SK-N-SH treated with all-trans-retinoic acid at 6 μM for 48 hours (cell line): ENCODE data around the gene ZNF85.

ENCODE experiments used
- ARNTL ChIP-seq: fragments of 450-650 bp; formaldehyde crosslinking; IDR thresholded peaks from 2 replicates; pipeline ENCODE4 v1.5.0; 2020; ENCODE audit warnings: low read depth, mild to moderate bottlenecking, moderate library complexity, borderline replicate concordance
- CREB5 ChIP-seq: fragments of 250-450 bp; sonication (Bioruptor Pico); IDR thresholded peaks from 2 replicates; pipeline ENCODE4 v1.5.1; 2020; ENCODE audit warnings: low read depth, mild to moderate bottlenecking, moderate library complexity
- CSDC2 ChIP-seq: fragments of 250-450 bp; sonication (Bioruptor Pico); IDR thresholded peaks from 2 replicates; pipeline ENCODE4 v1.5.0; 2020; ENCODE audit warnings: mild to moderate bottlenecking, moderate library complexity
- ISL1 ChIP-seq: fragments of 250-450 bp; sonication (Bioruptor Pico); IDR thresholded peaks from 2 replicates; pipeline ENCODE4 v2.1.2; 2022; ENCODE audit warnings: mild to moderate bottlenecking, moderate library complexity
- PPARA ChIP-seq: fragments of 250-450 bp; sonication (Bioruptor Pico); IDR thresholded peaks from 2 replicates; pipeline ENCODE4 v1.5.0; 2020; ENCODE audit warnings: mild to moderate bottlenecking, borderline replicate concordance
- SNAI2 ChIP-seq: fragments of 250-450 bp; sonication (Bioruptor Pico); IDR thresholded peaks from 2 replicates; pipeline ENCODE4 v1.5.0; 2020; ENCODE audit warnings: mild to moderate bottlenecking, moderate library complexity
- ZFP3 ChIP-seq: fragments of 250-450 bp; sonication (Bioruptor Pico); IDR thresholded peaks from 2 replicates; pipeline ENCODE4 v1.5.0; 2020; ENCODE audit warnings: mild to moderate bottlenecking, moderate library complexity
- ZFP30 ChIP-seq: fragments of 450-650 bp; formaldehyde crosslinking; IDR thresholded peaks from 2 replicates; pipeline ENCODE4 v1.5.0; 2022; ENCODE audit warnings: mild to moderate bottlenecking, moderate library complexity
- TF ChIP-seq, protein P1 (sequence below): fragments of 250-450 bp; sonication (Bioruptor Pico); IDR thresholded peaks from 2 replicates; pipeline ENCODE4 v1.8.0; 2020; ENCODE audit warnings: mild to moderate bottlenecking, moderate library complexity, borderline replicate concordance
- TF ChIP-seq, protein P2 (sequence below): fragments of 250-450 bp; sonication (Bioruptor Pico); IDR thresholded peaks from 2 replicates; pipeline ENCODE4 v1.5.1; 2021; ENCODE audit warnings: mild to moderate bottlenecking, moderate library complexity
- TF ChIP-seq, protein P3 (sequence below): fragments of 250-450 bp; sonication (Bioruptor Pico); IDR thresholded peaks from 2 replicates; pipeline ENCODE4 v1.8.0; 2021; ENCODE audit warnings: low read depth, mild to moderate bottlenecking, moderate library complexity, borderline replicate concordance
- TF ChIP-seq, protein P4 (sequence below): fragments of 250-450 bp; sonication (Bioruptor Pico); IDR thresholded peaks from 2 replicates; pipeline ENCODE4 v1.5.0; 2020; ENCODE audit warnings: mild to moderate bottlenecking, moderate library complexity

DNA sequence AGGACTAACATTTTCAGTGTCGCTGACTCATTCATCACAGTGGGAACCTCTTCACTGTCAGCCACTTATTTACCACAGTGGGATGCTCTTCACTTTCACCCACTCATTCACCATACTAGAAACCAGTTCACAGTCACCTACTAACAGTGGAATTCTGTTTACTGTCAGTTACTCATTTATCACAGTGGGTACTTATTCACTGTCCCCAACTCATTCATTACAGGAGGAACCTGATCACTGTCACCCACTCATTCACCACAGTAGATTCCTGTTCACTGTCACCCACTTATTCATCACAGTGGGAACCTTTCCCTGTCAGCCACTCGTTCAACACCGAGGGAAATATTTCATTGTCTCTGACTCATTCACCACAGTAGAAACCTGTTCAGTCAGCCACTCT, 10.1 kb upstream of the ZNF85 start:
- TF ChIP-seq ZFP3 (CRISPR knock-in tag) (no peak), ZFP30 (CRISPR knock-in tag) (no peak), ISL1 (CRISPR knock-in tag) (no peak), CREB5 (no peak), PPARA (CRISPR knock-in tag) (no peak), ARNTL (CRISPR knock-in tag) (no peak), CSDC2 (no peak), SNAI2 (CRISPR knock-in tag) (no peak)
- TF ChIP-seq, protein P1, sequence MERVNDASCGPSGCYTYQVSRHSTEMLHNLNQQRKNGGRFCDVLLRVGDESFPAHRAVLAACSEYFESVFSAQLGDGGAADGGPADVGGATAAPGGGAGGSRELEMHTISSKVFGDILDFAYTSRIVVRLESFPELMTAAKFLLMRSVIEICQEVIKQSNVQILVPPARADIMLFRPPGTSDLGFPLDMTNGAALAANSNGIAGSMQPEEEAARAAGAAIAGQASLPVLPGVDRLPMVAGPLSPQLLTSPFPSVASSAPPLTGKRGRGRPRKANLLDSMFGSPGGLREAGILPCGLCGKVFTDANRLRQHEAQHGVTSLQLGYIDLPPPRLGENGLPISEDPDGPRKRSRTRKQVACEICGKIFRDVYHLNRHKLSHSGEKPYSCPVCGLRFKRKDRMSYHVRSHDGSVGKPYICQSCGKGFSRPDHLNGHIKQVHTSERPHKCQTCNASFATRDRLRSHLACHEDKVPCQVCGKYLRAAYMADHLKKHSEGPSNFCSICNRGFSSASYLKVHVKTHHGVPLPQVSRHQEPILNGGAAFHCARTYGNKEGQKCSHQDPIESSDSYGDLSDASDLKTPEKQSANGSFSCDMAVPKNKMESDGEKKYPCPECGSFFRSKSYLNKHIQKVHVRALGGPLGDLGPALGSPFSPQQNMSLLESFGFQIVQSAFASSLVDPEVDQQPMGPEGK, result no peak
- TF ChIP-seq, protein P2, sequence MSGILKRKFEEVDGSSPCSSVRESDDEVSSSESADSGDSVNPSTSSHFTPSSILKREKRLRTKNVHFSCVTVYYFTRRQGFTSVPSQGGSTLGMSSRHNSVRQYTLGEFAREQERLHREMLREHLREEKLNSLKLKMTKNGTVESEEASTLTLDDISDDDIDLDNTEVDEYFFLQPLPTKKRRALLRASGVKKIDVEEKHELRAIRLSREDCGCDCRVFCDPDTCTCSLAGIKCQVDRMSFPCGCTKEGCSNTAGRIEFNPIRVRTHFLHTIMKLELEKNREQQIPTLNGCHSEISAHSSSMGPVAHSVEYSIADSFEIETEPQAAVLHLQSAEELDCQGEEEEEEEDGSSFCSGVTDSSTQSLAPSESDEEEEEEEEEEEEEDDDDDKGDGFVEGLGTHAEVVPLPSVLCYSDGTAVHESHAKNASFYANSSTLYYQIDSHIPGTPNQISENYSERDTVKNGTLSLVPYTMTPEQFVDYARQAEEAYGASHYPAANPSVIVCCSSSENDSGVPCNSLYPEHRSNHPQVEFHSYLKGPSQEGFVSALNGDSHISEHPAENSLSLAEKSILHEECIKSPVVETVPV (CRISPR knock-in tag), result no peak
- TF ChIP-seq, protein P3, sequence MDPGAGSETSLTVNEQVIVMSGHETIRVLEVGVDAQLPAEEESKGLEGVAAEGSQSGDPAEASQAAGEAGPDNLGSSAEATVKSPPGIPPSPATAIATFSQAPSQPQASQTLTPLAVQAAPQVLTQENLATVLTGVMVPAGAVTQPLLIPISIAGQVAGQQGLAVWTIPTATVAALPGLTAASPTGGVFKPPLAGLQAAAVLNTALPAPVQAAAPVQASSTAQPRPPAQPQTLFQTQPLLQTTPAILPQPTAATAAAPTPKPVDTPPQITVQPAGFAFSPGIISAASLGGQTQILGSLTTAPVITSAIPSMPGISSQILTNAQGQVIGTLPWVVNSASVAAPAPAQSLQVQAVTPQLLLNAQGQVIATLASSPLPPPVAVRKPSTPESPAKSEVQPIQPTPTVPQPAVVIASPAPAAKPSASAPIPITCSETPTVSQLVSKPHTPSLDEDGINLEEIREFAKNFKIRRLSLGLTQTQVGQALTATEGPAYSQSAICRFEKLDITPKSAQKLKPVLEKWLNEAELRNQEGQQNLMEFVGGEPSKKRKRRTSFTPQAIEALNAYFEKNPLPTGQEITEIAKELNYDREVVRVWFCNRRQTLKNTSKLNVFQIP (CRISPR knock-in tag), result no peak
- TF ChIP-seq, protein P4, sequence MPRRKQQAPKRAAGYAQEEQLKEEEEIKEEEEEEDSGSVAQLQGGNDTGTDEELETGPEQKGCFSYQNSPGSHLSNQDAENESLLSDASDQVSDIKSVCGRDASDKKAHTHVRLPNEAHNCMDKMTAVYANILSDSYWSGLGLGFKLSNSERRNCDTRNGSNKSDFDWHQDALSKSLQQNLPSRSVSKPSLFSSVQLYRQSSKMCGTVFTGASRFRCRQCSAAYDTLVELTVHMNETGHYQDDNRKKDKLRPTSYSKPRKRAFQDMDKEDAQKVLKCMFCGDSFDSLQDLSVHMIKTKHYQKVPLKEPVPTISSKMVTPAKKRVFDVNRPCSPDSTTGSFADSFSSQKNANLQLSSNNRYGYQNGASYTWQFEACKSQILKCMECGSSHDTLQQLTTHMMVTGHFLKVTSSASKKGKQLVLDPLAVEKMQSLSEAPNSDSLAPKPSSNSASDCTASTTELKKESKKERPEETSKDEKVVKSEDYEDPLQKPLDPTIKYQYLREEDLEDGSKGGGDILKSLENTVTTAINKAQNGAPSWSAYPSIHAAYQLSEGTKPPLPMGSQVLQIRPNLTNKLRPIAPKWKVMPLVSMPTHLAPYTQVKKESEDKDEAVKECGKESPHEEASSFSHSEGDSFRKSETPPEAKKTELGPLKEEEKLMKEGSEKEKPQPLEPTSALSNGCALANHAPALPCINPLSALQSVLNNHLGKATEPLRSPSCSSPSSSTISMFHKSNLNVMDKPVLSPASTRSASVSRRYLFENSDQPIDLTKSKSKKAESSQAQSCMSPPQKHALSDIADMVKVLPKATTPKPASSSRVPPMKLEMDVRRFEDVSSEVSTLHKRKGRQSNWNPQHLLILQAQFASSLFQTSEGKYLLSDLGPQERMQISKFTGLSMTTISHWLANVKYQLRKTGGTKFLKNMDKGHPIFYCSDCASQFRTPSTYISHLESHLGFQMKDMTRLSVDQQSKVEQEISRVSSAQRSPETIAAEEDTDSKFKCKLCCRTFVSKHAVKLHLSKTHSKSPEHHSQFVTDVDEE (CRISPR knock-in tag), result no peak
